ENCODE measurements around the gene SMTN. TPM values are rescaled to one million over a fixed set of nuclear protein-coding genes. Genes with fewer than 3 reads are reported as not detected.
A peak's percentile ranks its signal among the peaks of the same experiment; 100 is the strongest.
"Not testable (repeated sequence)": the region's sequence is repeated elsewhere in the genome, so short reads cannot be mapped to it uniquely, and the experiment has no call there.

SMTN gene
- total RNA-seq, 1 donor from 2014 or later, result 133 TPM

DNA sequence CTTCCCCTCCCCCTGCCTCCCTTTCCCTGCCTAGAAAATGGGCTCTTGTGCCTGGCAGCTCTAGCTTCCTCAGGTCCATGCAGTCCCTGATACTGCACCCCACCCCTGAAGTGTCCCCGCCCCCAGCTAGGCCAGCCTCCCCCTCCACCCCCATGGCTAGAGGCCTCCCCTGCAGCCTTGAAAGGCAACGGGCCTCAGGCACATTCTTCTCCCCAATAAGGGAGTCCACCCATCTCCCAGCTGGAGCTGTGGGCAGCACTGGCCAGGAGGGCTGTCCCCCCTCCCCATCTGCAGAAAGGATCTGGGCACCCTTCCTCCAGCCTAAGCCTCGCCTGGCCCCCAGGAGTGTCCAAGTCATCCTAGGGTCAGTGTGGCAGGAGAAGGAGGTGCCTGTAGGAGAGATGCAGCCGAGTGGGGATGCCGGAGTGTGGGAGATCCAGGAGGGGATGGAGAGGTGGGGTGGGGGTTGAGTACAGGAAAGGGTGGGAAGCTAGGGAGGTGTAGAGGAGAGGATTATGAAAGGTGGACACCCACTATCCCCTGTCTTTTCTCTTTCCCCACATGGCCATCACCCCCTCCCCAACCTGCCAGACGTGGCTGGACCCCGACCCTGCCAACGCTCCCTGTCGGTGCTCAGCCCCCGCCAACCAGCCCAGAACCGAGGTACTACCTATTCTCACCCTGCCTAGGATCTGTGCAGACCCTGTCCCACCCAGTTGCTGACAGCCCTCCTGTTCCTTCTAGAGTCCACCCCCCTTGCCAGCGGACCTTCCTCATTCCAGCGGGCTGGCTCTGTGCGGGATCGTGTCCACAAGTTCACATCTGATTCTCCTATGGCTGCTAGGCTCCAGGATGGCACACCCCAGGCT, 9.3 kb downstream of the SMTN start:
- DNase-seq (ENCODE audit: low read depth in 2 of 2), result no peak

- no peak for DNase-seq (ENCODE audit: low read depth in 2 of 2)
These were observed 10.2 kb downstream of the SMTN start for GRCh38 chr22:31091106-31091975.

DNA sequence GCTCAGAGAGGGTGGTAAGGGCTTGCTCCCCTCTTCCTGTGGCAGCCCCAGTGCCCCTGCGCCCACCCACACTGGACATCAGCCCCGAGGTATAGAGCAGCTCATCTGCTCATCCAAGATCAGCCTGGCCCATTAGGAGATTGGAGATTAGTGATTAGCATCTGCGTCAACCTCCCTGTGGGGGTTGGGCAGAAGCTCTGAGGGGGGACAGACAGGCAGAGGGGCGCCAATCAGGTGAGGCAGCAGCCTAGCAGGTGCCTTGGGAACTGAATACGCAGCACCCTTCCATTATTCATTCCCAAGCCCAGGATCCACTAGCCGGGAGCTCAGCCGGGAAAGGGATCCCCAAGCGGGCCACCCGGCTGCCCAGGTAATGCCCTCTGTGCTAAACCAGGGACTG, 11.0 kb downstream of the SMTN start:
- DNase-seq (ENCODE audit: low read depth in 2 of 2), result no peak

GRCh38 chr22:31093086-31093850, 12.2 kb downstream of the SMTN start:
- DNase-seq (ENCODE audit: low read depth in 2 of 2), result no peak

DNA sequence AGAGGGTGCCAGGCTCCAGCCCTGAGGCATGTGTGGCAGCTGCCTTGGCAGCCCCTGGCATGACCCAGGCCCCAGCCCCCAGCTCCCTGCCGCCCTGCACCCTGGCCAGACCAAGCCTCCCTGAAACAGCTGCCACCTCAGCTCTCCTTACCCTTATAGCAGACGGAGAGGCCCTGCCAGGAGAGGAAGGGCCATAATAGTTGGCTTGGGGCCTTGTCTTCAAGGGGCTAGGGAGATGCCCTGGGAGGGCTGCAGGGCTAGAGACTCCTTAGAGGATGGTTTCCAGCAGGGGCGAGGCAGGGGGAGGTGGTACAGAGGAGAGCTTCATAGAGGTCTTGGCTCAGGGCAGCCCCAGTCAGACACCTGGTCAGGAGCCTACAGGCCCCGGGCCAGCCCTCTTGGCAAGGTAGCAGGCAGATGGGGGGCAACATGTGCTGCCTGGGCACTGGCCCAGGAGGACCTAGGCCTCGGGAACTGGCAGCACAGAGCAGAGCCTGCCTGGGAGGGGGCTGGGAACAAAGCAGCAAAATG, 13.0 kb downstream of the SMTN start:
- no peak for DNase-seq (ENCODE audit: low read depth in 2 of 2)

DNA sequence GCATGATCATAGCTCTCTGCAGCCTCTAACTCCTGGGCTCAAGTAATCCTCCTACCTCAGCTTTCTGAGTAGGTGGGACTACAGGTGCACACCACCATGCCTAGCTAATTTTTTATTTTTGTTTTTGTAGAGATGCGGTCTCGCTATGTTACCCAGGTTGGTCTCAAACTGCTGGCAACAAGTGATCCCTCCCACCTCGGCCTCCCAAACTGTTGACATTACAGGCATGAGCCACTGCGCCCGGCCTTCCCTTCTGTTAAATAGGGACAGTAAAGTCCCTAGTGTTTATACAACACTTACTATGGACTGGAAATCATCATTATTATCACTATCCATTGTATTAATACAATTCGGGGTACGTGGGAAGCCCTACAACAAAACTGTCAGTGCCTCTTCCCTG, 13.6 kb downstream of the SMTN start:
- DNase-seq (ENCODE audit: low read depth in 2 of 2), result no peak

- DNase-seq (ENCODE audit: low read depth in 2 of 2), result no peak
These were observed 14.6 kb downstream of the SMTN start for GRCh38 chr22:31095637-31096249.

GRCh38 chr22:31096657-31097279, 15.7 kb downstream of the SMTN start:
- DNase-seq (ENCODE audit: low read depth in 2 of 2), result no peak

- DNase-seq (ENCODE audit: low read depth in 2 of 2), result not testable (repeated sequence)
These were observed 16.4 kb downstream of the SMTN start for GRCh38 chr22:31097539-31097938.

DNA sequence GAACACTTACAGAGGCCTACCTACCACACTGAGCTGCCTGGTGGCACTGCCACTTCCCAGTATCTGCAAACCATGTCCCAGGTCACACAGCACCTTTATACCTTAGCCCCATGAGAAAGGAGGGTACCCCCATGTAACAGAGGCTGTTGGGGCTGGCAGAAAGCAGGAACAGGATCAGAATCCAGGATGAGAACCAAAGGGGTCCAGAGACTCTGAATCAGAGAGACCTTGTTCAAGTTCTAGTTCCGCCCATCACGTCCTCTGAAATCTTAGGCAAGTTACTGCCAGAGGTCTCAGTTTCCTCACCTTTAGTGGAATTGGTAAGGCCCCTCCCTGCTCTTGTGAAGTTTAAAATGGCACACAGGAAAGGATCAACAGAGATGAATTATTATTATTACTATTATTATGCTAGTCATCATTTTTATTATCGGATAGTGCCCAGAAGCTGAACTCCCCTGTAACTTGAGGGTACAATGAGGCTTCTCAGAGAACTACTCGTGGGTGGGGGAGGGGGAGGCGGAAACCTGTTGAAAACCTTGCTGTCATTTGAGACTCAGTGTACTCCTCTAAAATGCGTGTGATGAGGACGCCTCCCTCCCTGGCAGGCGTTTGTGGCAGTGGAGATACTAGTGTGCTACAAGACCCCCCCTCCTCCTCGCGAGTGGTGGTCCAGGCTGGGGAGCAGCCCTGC, 17.0 kb downstream of the SMTN start:
- no peak for DNase-seq (ENCODE audit: low read depth in 2 of 2)

- no peak for DNase-seq (ENCODE audit: low read depth in 2 of 2)
These were observed 17.6 kb downstream of the SMTN start for GRCh38 chr22:31098632-31099110.

DNA sequence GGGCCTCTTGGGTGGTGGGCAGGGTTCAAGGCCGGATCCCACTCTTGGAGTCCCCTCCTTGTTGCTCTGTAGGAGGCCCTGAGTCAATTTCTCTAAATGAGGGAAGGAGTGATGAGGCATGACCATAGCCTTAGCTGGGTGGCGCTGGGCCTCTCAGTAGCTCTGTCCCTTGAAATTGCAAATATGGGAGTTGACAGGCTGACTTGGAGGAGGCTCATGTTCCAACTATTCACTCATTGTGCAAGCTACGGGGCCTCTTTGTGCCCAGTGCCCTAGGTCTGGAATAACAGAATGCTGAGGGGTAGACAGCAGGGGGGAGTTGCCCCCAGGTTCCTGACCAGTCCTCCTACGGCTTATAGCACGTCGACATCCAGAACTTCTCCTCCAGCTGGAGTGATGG, 18.3 kb downstream of the SMTN start:
- DNase-seq (ENCODE audit: low read depth in 2 of 2), result no peak

DNA sequence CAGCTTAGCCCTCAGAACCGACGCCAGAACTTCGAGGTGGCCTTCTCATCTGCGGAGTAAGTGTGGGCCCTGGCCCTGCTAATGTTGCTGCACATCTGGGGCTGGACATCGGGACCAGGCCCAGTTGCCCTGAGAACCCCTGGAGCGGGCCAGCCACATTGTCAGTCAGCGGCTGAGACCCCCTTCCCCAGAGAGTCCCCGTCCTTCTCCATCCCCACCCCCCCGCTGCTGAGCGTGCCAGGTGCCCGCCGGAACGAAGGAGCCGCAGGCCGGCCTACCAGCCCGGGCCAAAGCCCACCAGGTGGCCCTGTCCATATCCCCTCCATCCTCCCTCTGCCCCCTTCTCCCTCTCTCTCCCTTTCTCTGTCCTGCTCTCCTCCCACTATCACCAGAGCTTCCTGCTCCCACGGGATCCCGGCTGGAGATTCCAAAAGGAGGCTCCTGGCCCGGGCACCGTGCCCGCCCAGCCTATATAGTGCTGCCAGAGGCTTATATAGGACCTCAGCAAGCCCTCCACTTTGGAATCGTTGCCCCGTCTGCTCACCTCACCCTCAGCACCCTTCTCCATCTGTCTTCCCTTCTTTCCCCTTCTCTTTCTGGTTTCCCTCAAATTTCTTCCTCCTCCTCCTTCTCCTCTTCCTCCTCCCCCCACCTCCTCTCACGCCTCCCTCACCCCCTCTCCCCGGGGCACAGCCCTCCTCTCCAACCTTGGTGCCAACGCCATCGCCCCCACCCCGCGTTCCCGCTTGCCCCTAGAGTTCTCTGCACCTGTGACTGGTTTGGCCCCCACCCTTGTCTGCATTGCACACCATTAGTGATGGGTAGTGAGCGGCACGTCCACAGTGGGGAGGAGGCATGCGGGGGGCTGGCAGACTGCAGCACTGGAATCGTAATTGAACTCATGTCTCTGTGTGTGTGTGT, 19.0 kb downstream of the SMTN start:
- no peak for DNase-seq (ENCODE audit: low read depth in 2 of 2)

DNA sequence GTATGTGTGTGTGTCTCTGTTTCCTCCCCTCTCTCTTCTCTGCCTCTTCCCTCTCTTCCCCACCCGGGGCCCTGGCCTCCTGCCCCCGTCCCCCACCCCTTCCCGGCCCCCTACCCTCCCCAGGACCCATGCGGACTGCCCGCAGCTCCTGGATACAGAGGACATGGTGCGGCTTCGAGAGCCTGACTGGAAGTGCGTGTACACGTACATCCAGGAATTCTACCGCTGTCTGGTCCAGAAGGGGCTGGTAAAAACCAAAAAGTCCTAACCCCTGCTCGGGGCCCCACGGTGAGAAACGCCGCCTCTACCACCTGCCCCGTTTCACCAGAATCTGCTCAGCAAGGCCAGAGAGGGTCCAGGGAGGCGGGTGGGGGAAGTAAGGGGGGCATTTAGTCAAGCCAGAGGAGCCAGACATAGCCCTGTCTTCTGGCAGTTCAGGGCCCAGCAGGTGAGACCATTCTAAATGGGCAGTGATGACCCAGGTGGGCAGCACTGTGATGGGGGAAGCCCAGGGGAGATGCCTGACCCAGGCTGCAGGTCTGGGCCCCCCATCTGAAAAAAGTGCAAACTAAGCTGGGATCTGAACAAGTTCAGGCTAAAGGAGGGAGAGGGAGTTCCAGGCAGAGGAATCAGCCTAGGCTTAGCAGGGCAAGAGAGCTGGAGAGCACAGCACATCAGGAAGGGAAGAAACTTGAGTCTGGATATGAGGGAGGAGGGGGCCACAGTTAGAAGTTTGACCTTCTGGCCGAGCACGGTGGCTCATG, 19.8 kb downstream of the SMTN start:
- no peak for DNase-seq (ENCODE audit: low read depth in 2 of 2)

GRCh38 chr22:31102441-31103081, 21.4 kb downstream of the SMTN start:
- DNase-seq (ENCODE audit: low read depth in 2 of 2), result peak; percentile 43 to 71

DNA sequence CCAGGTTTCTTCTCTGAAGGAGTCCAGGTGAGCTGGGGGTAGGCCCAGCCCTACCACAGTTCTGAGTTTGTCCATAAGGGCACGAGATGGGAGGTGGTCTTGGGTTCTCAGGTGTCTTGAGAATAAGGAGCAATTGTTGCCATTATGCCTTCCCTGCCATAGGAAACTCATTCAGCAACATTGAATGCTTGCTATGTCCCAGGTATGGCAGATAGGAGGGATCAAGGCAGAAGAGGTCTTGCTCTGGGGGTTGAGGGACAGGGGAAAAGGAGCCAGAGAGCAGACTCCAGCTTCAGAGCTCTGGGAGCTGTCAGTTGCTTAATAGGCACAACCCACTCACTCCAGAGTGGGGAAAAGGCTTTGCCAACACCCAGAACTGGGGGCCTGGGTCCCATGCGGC, 22.0 kb downstream of the SMTN start:
- DNase-seq (ENCODE audit: low read depth in 2 of 2), result no peak

GRCh38 chr22:31103899-31104694, 23.0 kb downstream of the SMTN start:
- no peak for DNase-seq (ENCODE audit: low read depth in 2 of 2)
